HepG2 (cell line): ENCODE results near the gene RILPL1. TPM values are rescaled to one million over a fixed set of nuclear protein-coding genes. Genes with fewer than 3 reads are reported as not detected.

Experiments
- EEA1 ChIP-seq: sonication (generic); formaldehyde crosslinking; IDR thresholded peaks from 2 replicates; pipeline ENCODE4 v1.5.1; 2020; ENCODE audit warnings: mild to moderate bottlenecking, missing genetic modification reagents, borderline replicate concordance
- EED ChIP-seq: sonication (generic); formaldehyde crosslinking; IDR thresholded peaks from 2 replicates; pipeline ENCODE4 v1.5.0; 2020; ENCODE audit warnings: mild to moderate bottlenecking, missing genetic modification reagents
- GATAD1 ChIP-seq: IDR thresholded peaks from 2 replicates; pipeline ENCODE4 v1.6.1; 2016; ENCODE audit warnings: missing genetic modification reagents, missing compliant biosample characterization
- MTA1 ChIP-seq: sonication (generic); formaldehyde crosslinking; IDR thresholded peaks from 2 replicates; pipeline ENCODE4 v1.4.0; 2020; ENCODE audit warnings: missing genetic modification reagents, mild to moderate bottlenecking, borderline replicate concordance
- PAWR ChIP-seq: sonication (generic); formaldehyde crosslinking; IDR thresholded peaks from 2 replicates; pipeline ENCODE4 v1.4.0; 2020; ENCODE audit warnings: missing genetic modification reagents, mild to moderate bottlenecking, borderline replicate concordance
- POGZ ChIP-seq: sonication (generic); formaldehyde crosslinking; IDR thresholded peaks from 2 replicates; pipeline ENCODE4 v1.4.0; 2020; ENCODE audit warnings: mild to moderate bottlenecking, missing genetic modification reagents
- STAT5B ChIP-seq: sonication (generic); formaldehyde crosslinking; IDR thresholded peaks from 2 replicates; pipeline ENCODE4 v1.4.0; 2020; ENCODE audit warnings: missing genetic modification reagents
- ZNF24 ChIP-seq: fragments of 450-650 bp; IDR thresholded peaks from 2 replicates; pipeline ENCODE4 v1.6.1; 2017; ENCODE audit warnings: antibody characterized with exemption, mild to moderate bottlenecking
- ZNF251 ChIP-seq: sonication (generic); formaldehyde crosslinking; IDR thresholded peaks from 2 replicates; pipeline ENCODE4 v1.9.0; 2021; ENCODE audit warnings: mild to moderate bottlenecking, missing genetic modification reagents
- ZNF512B ChIP-seq: sonication (generic); formaldehyde crosslinking; IDR thresholded peaks from 2 replicates; pipeline ENCODE4 v1.5.1; 2020; ENCODE audit warnings: missing genetic modification reagents, mild to moderate bottlenecking, borderline replicate concordance
- ZNF552 ChIP-seq: sonication (generic); formaldehyde crosslinking; IDR thresholded peaks from 2 replicates; pipeline ENCODE4 v1.9.0; 2022; ENCODE audit warnings: missing genetic modification reagents, mild to moderate bottlenecking, borderline replicate concordance
- ZNF605 ChIP-seq: sonication (generic); formaldehyde crosslinking; IDR thresholded peaks from 2 replicates; pipeline ENCODE4 v1.8.0; 2022; ENCODE audit warnings: mild to moderate bottlenecking, missing genetic modification reagents
- ZNF616 ChIP-seq: sonication (generic); formaldehyde crosslinking; IDR thresholded peaks from 2 replicates; pipeline ENCODE4 v1.5.0; 2020; ENCODE audit warnings: low read depth, mild to moderate bottlenecking, missing genetic modification reagents
- ZNF713 ChIP-seq: sonication (generic); formaldehyde crosslinking; IDR thresholded peaks from 2 replicates; pipeline ENCODE4 v1.4.0; 2020; ENCODE audit warnings: mild to moderate bottlenecking, missing genetic modification reagents
- ZNF761 ChIP-seq: sonication (generic); formaldehyde crosslinking; conservative IDR thresholded peaks from 2 replicates; pipeline ENCODE4 v1.4.0; 2020; ENCODE audit warnings: mild to moderate bottlenecking, missing genetic modification reagents
- polyA plus RNA-seq, 8 experiments: library from polyadenylated mRNA; depleted of rRNA in 3 of 8; stranded (reverse) in 7 of 8; unstranded in 1 of 8; fragments of >200 nt; fragmentation: Illumina TruSeq in 4 of 8; extraction: Trizol in 4 of 8; gene quantifications; 2 replicates each; pipeline versions ENCODE4 v1.2.1 to v1.2.3, GENCODE V29; 2011 to 2016; ENCODE audit warnings: low read depth in 4 of 8, missing spikeins in 1 of 8, mixed read lengths in 1 of 8; ENCODE audit not compliant: insufficient read depth in 1 of 8
- total RNA-seq, 5 experiments: library from RNA; depleted of rRNA; stranded (reverse); fragments of >200 nt; fragmentation: Illumina TruSeq; extraction: Trizol; gene quantifications; 2 replicates each; pipeline ENCODE4 v1.2.3, GENCODE V29; 2016; ENCODE audit warnings: low read depth in 1 of 5
- TF ChIP-seq, protein P1 (sequence below): IDR thresholded peaks from 2 replicates; pipeline ENCODE4 v1.6.1; 2016; ENCODE audit warnings: mild to moderate bottlenecking
- TF ChIP-seq, protein P2 (sequence below): sonication (generic); formaldehyde crosslinking; IDR thresholded peaks from 2 replicates; pipeline ENCODE4 v1.4.0; 2020; ENCODE audit warnings: mild to moderate bottlenecking, low read depth, missing genetic modification reagents
- TF ChIP-seq, protein P3 (sequence below): sonication (generic); formaldehyde crosslinking; conservative IDR thresholded peaks from 2 replicates; pipeline ENCODE4 v1.4.0; 2020; ENCODE audit warnings: mild to moderate bottlenecking, missing genetic modification reagents, moderate library complexity

Gene RILPL1
- total and polyA plus RNA-seq, 2 of the 13 experiments (the other 11 are each of a cell fraction or from before 2014, with no cell fraction given) = 5.8 to 28.4 TPM

- TF ChIP-seq ZNF251 (CRISPR knock-in tag) (peak; percentile 69; the same call in 1 of the 2 replicates), MTA1 (CRISPR knock-in tag) (peak; percentile 69; the same call in 1 of the 2 replicates), POGZ (CRISPR knock-in tag) (peak; percentile 64; the same call in 1 of the 2 replicates), ZNF24 (no peak), STAT5B (CRISPR knock-in tag) (0 out of 2 replicates have a peak, but pooled peaks have one; percentile 10), ZNF512B (peak; percentile 80; the same call in 1 of the 2 replicates), ZNF616 (CRISPR knock-in tag) (0 out of 2 replicates have a peak, but pooled peaks have one; percentile 40), ZNF761 (CRISPR knock-in tag) (peak; percentile 86; the same call in 1 of the 2 replicates), PAWR (CRISPR knock-in tag) (0 out of 2 replicates have a peak, but pooled peaks have one; percentile 79), ZNF713 (CRISPR knock-in tag) (peak; percentile 80; the same call in 1 of the 2 replicates), EEA1 (CRISPR knock-in tag) (0 out of 2 replicates have a peak, but pooled peaks have one; percentile 57), EED (CRISPR knock-in tag) (peak; percentile 72; the same call in 1 of the 2 replicates), GATAD1 (CRISPR knock-in tag) (no peak), ZNF552 (0 out of 2 replicates have a peak, but pooled peaks have one; percentile 71), ZNF605 (CRISPR knock-in tag) (peak; percentile 73)
- TF ChIP-seq, protein P1, sequence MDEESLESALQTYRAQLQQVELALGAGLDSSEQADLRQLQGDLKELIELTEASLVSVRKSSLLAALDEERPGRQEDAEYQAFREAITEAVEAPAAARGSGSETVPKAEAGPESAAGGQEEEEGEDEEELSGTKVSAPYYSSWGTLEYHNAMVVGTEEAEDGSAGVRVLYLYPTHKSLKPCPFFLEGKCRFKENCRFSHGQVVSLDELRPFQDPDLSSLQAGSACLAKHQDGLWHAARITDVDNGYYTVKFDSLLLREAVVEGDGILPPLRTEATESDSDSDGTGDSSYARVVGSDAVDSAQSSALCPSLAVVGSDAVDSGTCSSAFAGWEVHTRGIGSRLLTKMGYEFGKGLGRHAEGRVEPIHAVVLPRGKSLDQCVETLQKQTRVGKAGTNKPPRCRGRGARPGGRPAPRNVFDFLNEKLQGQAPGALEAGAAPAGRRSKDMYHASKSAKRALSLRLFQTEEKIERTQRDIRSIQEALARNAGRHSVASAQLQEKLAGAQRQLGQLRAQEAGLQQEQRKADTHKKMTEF = peak; percentile 54
- TF ChIP-seq, protein P2, sequence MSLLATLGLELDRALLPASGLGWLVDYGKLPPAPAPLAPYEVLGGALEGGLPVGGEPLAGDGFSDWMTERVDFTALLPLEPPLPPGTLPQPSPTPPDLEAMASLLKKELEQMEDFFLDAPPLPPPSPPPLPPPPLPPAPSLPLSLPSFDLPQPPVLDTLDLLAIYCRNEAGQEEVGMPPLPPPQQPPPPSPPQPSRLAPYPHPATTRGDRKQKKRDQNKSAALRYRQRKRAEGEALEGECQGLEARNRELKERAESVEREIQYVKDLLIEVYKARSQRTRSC = no peak; the same call in 1 of the 2 replicates
- TF ChIP-seq, protein P3, sequence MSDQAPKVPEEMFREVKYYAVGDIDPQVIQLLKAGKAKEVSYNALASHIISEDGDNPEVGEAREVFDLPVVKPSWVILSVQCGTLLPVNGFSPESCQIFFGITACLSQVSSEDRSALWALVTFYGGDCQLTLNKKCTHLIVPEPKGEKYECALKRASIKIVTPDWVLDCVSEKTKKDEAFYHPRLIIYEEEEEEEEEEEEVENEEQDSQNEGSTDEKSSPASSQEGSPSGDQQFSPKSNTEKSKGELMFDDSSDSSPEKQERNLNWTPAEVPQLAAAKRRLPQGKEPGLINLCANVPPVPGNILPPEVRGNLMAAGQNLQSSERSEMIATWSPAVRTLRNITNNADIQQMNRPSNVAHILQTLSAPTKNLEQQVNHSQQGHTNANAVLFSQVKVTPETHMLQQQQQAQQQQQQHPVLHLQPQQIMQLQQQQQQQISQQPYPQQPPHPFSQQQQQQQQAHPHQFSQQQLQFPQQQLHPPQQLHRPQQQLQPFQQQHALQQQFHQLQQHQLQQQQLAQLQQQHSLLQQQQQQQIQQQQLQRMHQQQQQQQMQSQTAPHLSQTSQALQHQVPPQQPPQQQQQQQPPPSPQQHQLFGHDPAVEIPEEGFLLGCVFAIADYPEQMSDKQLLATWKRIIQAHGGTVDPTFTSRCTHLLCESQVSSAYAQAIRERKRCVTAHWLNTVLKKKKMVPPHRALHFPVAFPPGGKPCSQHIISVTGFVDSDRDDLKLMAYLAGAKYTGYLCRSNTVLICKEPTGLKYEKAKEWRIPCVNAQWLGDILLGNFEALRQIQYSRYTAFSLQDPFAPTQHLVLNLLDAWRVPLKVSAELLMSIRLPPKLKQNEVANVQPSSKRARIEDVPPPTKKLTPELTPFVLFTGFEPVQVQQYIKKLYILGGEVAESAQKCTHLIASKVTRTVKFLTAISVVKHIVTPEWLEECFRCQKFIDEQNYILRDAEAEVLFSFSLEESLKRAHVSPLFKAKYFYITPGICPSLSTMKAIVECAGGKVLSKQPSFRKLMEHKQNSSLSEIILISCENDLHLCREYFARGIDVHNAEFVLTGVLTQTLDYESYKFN (CRISPR knock-in tag) = peak; percentile 41; the same call in 1 of the 2 replicates
Measured at GRCh38 chr12:123532808-123533649, 490 bp downstream of the RILPL1 start (continued).
